ENCODE measurements around the gene LRRC46. TPM values are rescaled to one million over a fixed set of nuclear protein-coding genes. Genes with fewer than 3 reads are reported as not detected.
A peak's percentile ranks its signal among the peaks of the same experiment; 100 is the strongest.

The LRRC46 gene
- total RNA-seq, 1 donor from 2014 or later = not detected

DNA sequence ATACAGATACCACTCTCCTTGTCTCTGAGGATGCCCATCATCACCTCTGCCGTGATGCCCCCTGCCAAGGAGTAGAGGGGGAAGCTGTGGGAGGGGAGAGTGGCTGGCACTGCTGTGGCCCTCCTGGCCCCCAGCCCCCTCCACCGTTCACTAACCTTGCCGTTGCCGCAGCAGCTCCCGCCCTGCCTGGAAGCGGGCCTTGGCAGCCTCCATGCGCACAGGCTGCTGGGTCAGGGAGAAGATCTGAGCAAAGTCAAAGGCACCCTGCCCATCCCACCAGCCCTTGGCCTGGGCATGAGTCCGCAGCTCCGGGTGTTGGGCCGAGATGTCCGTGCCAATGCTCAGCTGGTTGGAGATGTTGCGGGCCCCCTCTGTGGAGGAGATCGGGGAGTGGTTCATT, 7.2 kb downstream of the LRRC46 start:
- intact Hi-C loops (cut with DNase I) = no loop called here
- Histone ChIP-seq H3K4me1 (peaks cover 29% of the 10 kb centered on the region), H3K36me3 (peaks cover 0 to 21% of the 10 kb centered on the region in 2 donors), H3K9me3 (no peaks in the 10 kb centered on the region), H3K27me3 (no peaks in the 10 kb centered on the region), H3K27ac (no peak overlapping the region), H3K4me3 (no peak overlapping the region)
- TF ChIP-seq POLR2A (IDR thresholded peaks at IDR 0.05) (no peak), POLR2AphosphoS5 (IDR thresholded peaks at IDR 0.05; ENCODE audit: insufficient read depth in 1 of 2, low read depth in 1 of 2) (no peak)
- TF ChIP-seq, protein P1, sequence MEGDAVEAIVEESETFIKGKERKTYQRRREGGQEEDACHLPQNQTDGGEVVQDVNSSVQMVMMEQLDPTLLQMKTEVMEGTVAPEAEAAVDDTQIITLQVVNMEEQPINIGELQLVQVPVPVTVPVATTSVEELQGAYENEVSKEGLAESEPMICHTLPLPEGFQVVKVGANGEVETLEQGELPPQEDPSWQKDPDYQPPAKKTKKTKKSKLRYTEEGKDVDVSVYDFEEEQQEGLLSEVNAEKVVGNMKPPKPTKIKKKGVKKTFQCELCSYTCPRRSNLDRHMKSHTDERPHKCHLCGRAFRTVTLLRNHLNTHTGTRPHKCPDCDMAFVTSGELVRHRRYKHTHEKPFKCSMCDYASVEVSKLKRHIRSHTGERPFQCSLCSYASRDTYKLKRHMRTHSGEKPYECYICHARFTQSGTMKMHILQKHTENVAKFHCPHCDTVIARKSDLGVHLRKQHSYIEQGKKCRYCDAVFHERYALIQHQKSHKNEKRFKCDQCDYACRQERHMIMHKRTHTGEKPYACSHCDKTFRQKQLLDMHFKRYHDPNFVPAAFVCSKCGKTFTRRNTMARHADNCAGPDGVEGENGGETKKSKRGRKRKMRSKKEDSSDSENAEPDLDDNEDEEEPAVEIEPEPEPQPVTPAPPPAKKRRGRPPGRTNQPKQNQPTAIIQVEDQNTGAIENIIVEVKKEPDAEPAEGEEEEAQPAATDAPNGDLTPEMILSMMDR (IDR thresholded peaks at IDR 0.05) = no peak
- no peak for DNase-seq (ENCODE audit: extremely low spot score in 2 of 2)

DNA sequence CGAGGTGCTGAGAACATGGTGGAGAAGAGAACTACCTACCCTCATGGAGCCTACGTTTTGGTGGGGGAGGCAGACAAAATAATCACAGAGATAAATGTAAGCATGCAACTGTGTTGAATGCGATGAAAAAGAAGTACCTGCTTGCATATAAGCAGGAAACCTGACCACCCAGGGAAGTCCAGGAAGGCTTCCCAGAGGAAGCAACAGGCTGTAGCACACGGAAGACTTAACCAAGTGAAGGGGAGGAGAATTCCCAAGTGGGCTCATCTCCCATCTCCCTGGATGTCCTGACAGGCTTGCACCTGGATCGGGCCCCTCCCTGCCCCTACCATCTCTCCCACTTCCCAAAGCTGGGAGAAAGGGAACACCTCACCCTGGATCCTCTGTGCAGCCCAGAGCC, 7.6 kb downstream of the LRRC46 start:
- peaks cover 29% of the 10 kb centered on the region for H3K4me1 ChIP-seq
- H3K9me3 ChIP-seq = no peaks in the 10 kb centered on the region

DNA sequence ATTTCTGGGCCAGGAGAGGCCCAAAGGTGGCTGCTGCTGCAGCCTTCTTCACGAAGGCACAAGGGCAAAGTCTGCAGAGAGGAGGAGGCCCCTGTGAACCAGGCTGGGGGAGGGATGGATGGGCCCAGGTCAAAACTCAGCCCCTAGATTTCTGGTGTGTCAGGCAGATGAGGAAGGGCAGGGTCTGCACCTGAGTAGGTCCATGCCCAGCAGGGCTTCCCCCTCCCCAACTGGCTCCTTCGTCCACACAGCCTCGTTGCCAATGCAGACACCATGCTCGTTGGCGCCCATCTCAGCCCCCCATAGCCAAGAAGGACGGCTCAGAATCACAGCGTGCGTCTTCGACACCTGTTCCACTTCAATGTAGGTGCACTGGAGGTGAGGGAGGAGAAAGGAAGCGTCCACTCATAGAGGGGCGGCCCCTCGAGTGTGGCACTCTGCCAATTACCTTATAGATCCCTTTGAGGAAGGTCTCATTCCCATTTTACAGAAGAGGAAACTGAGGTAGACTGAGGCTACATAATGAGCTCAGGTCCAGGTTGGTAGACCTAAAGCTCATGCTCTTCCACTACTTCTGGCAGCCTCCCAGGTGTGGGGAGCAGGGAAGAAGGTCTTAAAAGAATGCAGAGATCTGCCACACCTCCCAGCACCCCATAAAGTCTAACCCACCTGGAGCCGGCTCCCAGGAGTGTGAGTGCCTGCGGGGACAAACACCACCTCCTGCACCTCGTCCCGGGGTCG, 8.7 kb downstream of the LRRC46 start:
- peaks cover 29% of the 10 kb centered on the region for H3K4me1 ChIP-seq
- H3K9me3 ChIP-seq = no peaks in the 10 kb centered on the region
- no peak for TF ChIP-seq POLR2A (IDR thresholded peaks at IDR 0.05)
- TF ChIP-seq, protein P1 (IDR thresholded peaks at IDR 0.05) = no peak
- no peak for TF ChIP-seq POLR2AphosphoS5 (IDR thresholded peaks at IDR 0.05; ENCODE audit: insufficient read depth in 1 of 2, low read depth in 1 of 2)
- no peaks in the 10 kb centered on the region for H3K27me3 ChIP-seq
- peaks cover 0 to 21% of the 10 kb centered on the region in 2 donors for H3K36me3 ChIP-seq
- intact Hi-C loops (cut with DNase I) = loop anchor here (2.0 kb wide), 1 partner anchor 51 kb away; no protein-coding TSS in a partner anchor
- peak overlapping the region; percentile 77 for H3K27ac ChIP-seq
- no peak for DNase-seq (ENCODE audit: extremely low spot score in 2 of 2)
- H3K4me3 ChIP-seq = peak overlapping the region; percentile 76 to 83

More for the DNA sequence above, 7.6 kb downstream of the LRRC46 start:
- intact Hi-C loops (cut with DNase I) = no loop called here
- DNase-seq (ENCODE audit: extremely low spot score in 2 of 2) = no peak
- H3K27me3 ChIP-seq = no peaks in the 10 kb centered on the region
- TF ChIP-seq POLR2AphosphoS5 (IDR thresholded peaks at IDR 0.05; ENCODE audit: insufficient read depth in 1 of 2, low read depth in 1 of 2) (no peak), POLR2A (IDR thresholded peaks at IDR 0.05) (no peak)
- TF ChIP-seq, protein P1 (IDR thresholded peaks at IDR 0.05) = no peak
- no peak overlapping the region for H3K27ac ChIP-seq
- H3K36me3 ChIP-seq = peaks cover 0 to 21% of the 10 kb centered on the region in 2 donors
- no peak overlapping the region for H3K4me3 ChIP-seq

DNA sequence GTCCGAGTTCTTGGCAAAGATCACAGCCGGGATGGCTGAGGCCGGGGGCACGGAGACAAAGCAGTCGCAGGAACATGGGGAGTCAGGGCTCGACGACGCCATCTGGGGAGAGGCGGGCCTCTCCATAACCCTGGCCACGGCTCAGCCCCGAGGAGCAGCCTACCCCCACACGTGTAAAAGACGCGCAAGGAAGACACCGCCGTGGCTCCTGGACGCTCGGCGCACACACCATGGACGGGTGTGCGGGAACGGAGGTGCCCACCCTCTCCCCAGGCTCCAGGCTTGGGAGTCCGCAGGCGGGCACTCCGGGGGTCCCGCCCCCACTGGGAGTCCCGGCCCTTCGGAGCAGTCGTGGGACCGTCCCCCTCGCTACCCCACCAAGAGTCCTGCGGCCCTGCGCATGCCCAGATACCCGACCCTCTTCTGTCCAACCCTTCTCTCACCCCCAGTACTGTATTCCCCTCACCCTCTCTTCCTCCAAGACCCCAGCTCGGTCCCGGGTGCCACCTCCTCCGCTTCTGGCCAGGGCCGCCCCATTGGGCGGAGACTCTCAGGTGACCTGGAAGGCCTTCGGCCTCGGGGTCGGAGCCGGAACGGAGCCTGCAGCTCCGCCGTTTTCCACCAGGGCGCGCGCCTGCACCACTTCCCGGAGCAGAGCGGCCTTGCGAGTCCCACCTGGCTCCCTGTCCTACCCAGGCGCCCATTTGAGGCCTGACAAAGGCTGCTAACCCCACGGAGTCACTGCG, 9.4 kb downstream of the LRRC46 start, which contains the start of gene SCRN2:
TSS of gene SCRN2 (minus strand) at position 532 of the 746 bp plus-strand sequence. CDS start at position 102, 430 bp downstream.
- Histone ChIP-seq H3K9me3 (no peaks in the 10 kb centered on the region), H3K4me3 (peak within 1 kb of the TSS; percentile 76 to 83), H3K27me3 (no peaks in the 10 kb centered on the region), H3K36me3 (peaks cover 0 to 21% of the 10 kb centered on the region in 2 donors), H3K4me1 (peaks cover 29% of the 10 kb centered on the region), H3K27ac (peak within 1 kb of the TSS; percentile 77)
- intact Hi-C loops (cut with DNase I) = loop anchor here (2.0 kb wide), 1 partner anchor 50 kb away; no protein-coding TSS in a partner anchor
- TF ChIP-seq POLR2A (IDR thresholded peaks at IDR 0.05) (no peak), POLR2AphosphoS5 (IDR thresholded peaks at IDR 0.05; ENCODE audit: insufficient read depth in 1 of 2, low read depth in 1 of 2) (peak; percentile 65 to 69)
- TF ChIP-seq, protein P1 (IDR thresholded peaks at IDR 0.05) = peak; percentile 94 to 99 (median 99)
- peak in 1 of 2 donors; percentile 94 for DNase-seq (ENCODE audit: extremely low spot score in 2 of 2)

Measured in vagina (tissue), 2 donors.